Mesendoderm (in vitro differentiated cells): ENCODE measurements around the gene TBCCD1.

Source experiments
- DNase-seq: peaks from one replicate; pipeline ENCODE4 v3.0.0; 2013
- H2AK5ac ChIP-seq: 2 replicates; pipeline ENCODE4 v1.6.1; 2013; ENCODE audit warnings: low read length, inconsistent platforms
- H2BK120ac ChIP-seq: 2 replicates; pipeline ENCODE4 v1.6.1; 2013; ENCODE audit warnings: low read depth, mild to moderate bottlenecking, low read length, moderate library complexity, mixed read lengths
- H2BK15ac ChIP-seq: replicated peaks from 2 replicates; pipeline ENCODE4 v1.6.1; 2013; ENCODE audit warnings: low read depth, mild to moderate bottlenecking, moderate library complexity
- H2BK5ac ChIP-seq: 2 replicates; pipeline ENCODE4 v1.6.1; 2013; ENCODE audit warnings: low read length, inconsistent platforms
- H3K18ac ChIP-seq: 2 replicates; pipeline ENCODE4 v1.6.1; 2013; ENCODE audit warnings: mild to moderate bottlenecking, low read length, mixed read lengths
- H3K23ac ChIP-seq: one replicate; pipeline ENCODE4 v1.6.1; 2013; ENCODE audit warnings: low read length
- H3K27ac ChIP-seq: 2 replicates; pipeline ENCODE4 v1.5.1; 2013; ENCODE audit warnings: low read depth, mild to moderate bottlenecking, inconsistent platforms, low read length, moderate library complexity
- H3K27me3 ChIP-seq: 2 replicates; pipeline ENCODE4 v1.6.1; 2013; ENCODE audit warnings: low read length, control low read depth, mild to moderate bottlenecking, inconsistent platforms; ENCODE audit not compliant: insufficient read depth, poor library complexity
- H3K36me3 ChIP-seq: 2 replicates; pipeline ENCODE4 v1.6.1; 2013; ENCODE audit warnings: low read length, inconsistent platforms; ENCODE audit not compliant: control insufficient read depth, insufficient read depth
- H3K4ac ChIP-seq: one replicate; pipeline ENCODE4 v1.6.1; 2013; ENCODE audit warnings: low read depth, mild to moderate bottlenecking, low read length, moderate library complexity
- H3K4me1 ChIP-seq: 2 replicates; pipeline ENCODE4 v1.6.1; 2013; ENCODE audit warnings: low read depth, low read length, inconsistent platforms; ENCODE audit not compliant: control insufficient read depth
- H3K4me2 ChIP-seq: 2 replicates; pipeline ENCODE4 v1.6.1; 2013; ENCODE audit warnings: low read length
- H3K4me3 ChIP-seq: 2 replicates; pipeline ENCODE4 v1.5.1; 2013; ENCODE audit warnings: mild to moderate bottlenecking, low read length
- H3K56ac ChIP-seq: one replicate; pipeline ENCODE4 v1.6.1; 2013; ENCODE audit warnings: low read length
- H3K79me1 ChIP-seq: 2 replicates; pipeline ENCODE4 v1.6.1; 2013; ENCODE audit warnings: low read length, inconsistent platforms
- H3K79me2 ChIP-seq: 2 replicates; pipeline ENCODE4 v1.6.1; 2013; ENCODE audit warnings: mild to moderate bottlenecking, low read length; ENCODE audit not compliant: control insufficient read depth, insufficient read depth
- H3K9ac ChIP-seq: 2 replicates; pipeline ENCODE4 v1.6.1; 2013; ENCODE audit warnings: low read length, inconsistent platforms
- H4K5ac ChIP-seq: one replicate; pipeline ENCODE4 v1.6.1; 2013; ENCODE audit warnings: low read length
- H4K8ac ChIP-seq: one replicate; pipeline ENCODE4 v1.6.1; 2013; ENCODE audit warnings: low read depth, mild to moderate bottlenecking, control low read depth, low read length, moderate library complexity
- WGBS: extraction: QIAGEN DNeasy Blood & Tissue Kit; methylation state at CpG from one replicate; pipeline ENCODE4 v1.1.7; 2013; ENCODE audit warnings: low lambda C conversion rate, missing lambda C conversion rate; ENCODE audit not compliant: insufficient coverage; ENCODE audit errors: extremely low coverage; 5-methylcytosine and 5-hydroxymethylcytosine counted together

The TBCCD1 gene

GRCh38 chr3:186512570-186513302, 54.4 kb downstream of the TBCCD1 start:
- Histone ChIP-seq H2BK15ac (no peak overlapping the region), H3K23ac (no peak overlapping the region), H4K8ac (no peak overlapping the region), H3K36me3 (no peaks in the 10 kb centered on the region), H3K4me1 (no peaks in the 10 kb centered on the region), H3K9ac (no peak overlapping the region), H3K27ac (no peak overlapping the region), H2AK5ac (no peak overlapping the region), H3K79me1 (no peaks in the 10 kb centered on the region), H4K5ac (no peak overlapping the region), H3K4me2 (no peak overlapping the region), H3K4me3 (no peak overlapping the region), H3K79me2 (no peaks in the 10 kb centered on the region), H3K56ac (no peak overlapping the region), H2BK5ac (no peak overlapping the region), H2BK120ac (no peak overlapping the region), H3K27me3 (no peaks in the 10 kb centered on the region), H3K18ac (no peak overlapping the region), H3K4ac (no peak overlapping the region)
- WGBS, result no CpG with 5 or more reads among the region's 9 CpGs
- no peak for DNase-seq

DNA sequence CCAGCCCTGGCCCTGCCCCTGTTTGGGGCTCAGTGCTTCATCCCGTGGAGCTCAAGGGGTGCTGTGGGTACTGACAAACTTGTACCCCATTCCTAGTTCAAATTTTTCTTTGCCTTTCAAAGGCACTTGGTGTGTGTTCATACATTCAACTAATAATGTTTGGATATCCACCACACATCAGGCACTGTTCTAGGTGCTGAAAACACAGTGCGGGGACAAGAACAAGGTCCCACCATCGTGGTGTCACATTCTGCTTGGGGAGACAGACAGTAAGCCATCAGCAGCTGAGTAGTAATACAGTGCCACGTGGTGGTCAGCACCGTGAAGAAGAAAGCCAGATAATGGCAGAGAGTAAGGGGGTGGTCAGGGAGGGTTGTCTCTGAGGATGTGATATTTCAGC, 55.4 kb downstream of the TBCCD1 start:
- no peak overlapping the region for H3K23ac ChIP-seq
- no peak overlapping the region for H2BK5ac ChIP-seq
- no peak overlapping the region for H3K56ac ChIP-seq
- no peaks in the 10 kb centered on the region for H3K79me1 ChIP-seq
- H3K4me3 ChIP-seq, result no peak overlapping the region
- no peak overlapping the region for H3K27ac ChIP-seq
- no peak overlapping the region for H4K8ac ChIP-seq
- WGBS, result no CpG with 5 or more reads among the region's 5 CpGs
- H3K9ac ChIP-seq, result no peak overlapping the region
- no peak overlapping the region for H3K4ac ChIP-seq
- no peak for DNase-seq
- no peak overlapping the region for H3K4me2 ChIP-seq
- H3K36me3 ChIP-seq, result no peaks in the 10 kb centered on the region
- H3K4me1 ChIP-seq, result no peaks in the 10 kb centered on the region
- H2AK5ac ChIP-seq, result no peak overlapping the region
- H3K27me3 ChIP-seq, result no peaks in the 10 kb centered on the region
- H2BK15ac ChIP-seq, result no peak overlapping the region
- no peak overlapping the region for H2BK120ac ChIP-seq
- H4K5ac ChIP-seq, result no peak overlapping the region
- H3K79me2 ChIP-seq, result no peaks in the 10 kb centered on the region
- H3K18ac ChIP-seq, result no peak overlapping the region

DNA sequence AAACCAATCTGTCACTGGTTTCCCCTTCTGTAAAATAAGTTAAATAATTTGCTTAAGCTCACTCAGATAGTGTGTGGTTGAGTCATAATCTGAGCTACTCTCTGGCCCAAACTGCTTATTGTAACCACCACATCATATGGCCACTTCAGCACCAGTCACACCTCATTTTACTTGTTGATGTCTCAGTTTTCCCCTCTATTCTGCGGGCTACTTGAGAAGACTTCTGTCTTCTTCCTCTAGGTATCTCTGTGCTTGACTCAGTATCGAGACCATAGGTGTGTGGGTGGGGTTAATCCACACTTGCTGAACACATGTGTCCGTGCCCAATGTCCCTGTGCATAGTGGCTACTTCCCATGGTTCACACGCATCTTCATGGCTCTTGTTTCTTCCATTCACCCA, 55.9 kb downstream of the TBCCD1 start:
- Histone ChIP-seq H3K4ac (no peak overlapping the region), H2BK15ac (no peak overlapping the region), H3K23ac (no peak overlapping the region), H3K4me2 (no peak overlapping the region), H3K79me1 (no peaks in the 10 kb centered on the region), H3K9ac (no peak overlapping the region), H3K56ac (no peak overlapping the region), H4K8ac (no peak overlapping the region), H3K27ac (no peak overlapping the region), H2AK5ac (no peak overlapping the region), H3K27me3 (no peaks in the 10 kb centered on the region), H2BK120ac (no peak overlapping the region), H3K79me2 (no peaks in the 10 kb centered on the region), H2BK5ac (no peak overlapping the region), H4K5ac (no peak overlapping the region), H3K18ac (no peak overlapping the region), H3K4me1 (no peaks in the 10 kb centered on the region), H3K36me3 (no peaks in the 10 kb centered on the region), H3K4me3 (no peak overlapping the region)
- no CpG with 5 or more reads among the region's 4 CpGs for WGBS
- no peak for DNase-seq

DNA sequence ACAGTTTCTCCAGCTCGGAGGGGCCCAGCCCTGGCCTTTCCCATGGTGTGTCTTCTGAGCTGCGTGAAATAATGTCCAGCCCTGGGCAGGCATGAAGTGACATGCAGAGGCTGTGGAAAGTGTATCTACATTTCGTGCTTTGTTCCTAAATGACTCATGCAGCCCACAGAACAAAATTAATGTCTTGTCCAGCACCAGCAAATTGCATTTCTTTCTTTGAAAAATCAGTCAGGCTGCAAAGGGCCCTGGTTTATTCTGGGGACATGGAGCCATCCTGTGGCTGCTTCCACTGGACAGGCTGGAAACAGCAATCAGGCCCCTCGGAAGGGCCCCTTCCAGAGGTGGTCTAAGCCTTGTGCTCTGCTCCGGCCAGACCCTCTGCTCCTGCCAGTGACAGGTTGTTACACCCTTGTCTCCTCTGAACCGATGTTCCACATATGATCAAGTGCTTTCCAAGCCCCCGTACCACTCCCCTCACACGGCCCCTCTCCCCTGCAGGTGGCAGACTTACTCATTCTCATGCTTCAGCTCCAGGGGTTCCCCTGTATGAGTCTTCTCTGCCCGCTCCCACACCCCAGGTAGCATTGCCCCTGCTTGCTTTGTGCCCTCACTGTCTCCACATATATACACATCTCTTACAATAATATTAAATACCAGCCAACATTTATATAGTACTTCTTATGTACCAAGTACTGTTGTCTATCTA, 56.6 kb downstream of the TBCCD1 start:
- Histone ChIP-seq H3K4me1 (no peaks in the 10 kb centered on the region), H4K8ac (no peak overlapping the region), H3K23ac (no peak overlapping the region), H3K36me3 (no peaks in the 10 kb centered on the region), H3K4me2 (no peak overlapping the region), H2BK5ac (no peak overlapping the region), H3K79me1 (no peaks in the 10 kb centered on the region), H3K4ac (no peak overlapping the region), H3K18ac (no peak overlapping the region), H2BK15ac (no peak overlapping the region), H4K5ac (no peak overlapping the region), H2AK5ac (no peak overlapping the region), H3K27me3 (no peaks in the 10 kb centered on the region), H2BK120ac (no peak overlapping the region), H3K4me3 (no peak overlapping the region), H3K56ac (no peak overlapping the region), H3K79me2 (no peaks in the 10 kb centered on the region), H3K9ac (no peak overlapping the region), H3K27ac (no peak overlapping the region)
- no CpG with 5 or more reads among the region's 9 CpGs for WGBS
- no peak for DNase-seq

DNA sequence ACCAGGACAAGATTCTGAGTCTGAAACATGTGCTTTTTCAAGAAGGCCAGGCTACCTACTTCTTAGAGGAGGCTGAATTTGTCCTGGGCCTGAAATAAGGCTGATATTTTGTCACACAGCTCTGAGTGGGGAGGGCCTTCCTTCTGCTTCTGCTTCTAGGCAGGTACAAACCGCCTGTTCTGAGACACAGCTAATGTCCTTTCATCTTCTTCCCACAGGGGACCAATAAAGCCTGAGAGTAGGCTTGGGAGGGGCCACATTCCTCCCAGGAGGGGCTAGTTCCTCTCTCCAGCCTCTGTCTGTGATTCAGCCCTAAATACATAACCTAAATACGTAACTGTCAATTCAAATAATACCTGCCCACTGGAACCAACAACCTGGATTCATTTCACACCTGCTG, 57.7 kb downstream of the TBCCD1 start:
- Histone ChIP-seq H4K5ac (no peak overlapping the region), H3K27me3 (no peaks in the 10 kb centered on the region), H3K79me2 (no peaks in the 10 kb centered on the region), H3K4me2 (no peak overlapping the region), H2BK5ac (no peak overlapping the region), H3K18ac (no peak overlapping the region), H3K4me1 (no peaks in the 10 kb centered on the region), H3K27ac (no peak overlapping the region), H4K8ac (no peak overlapping the region), H3K4me3 (no peak overlapping the region), H3K79me1 (no peaks in the 10 kb centered on the region), H2AK5ac (no peak overlapping the region), H3K23ac (no peak overlapping the region), H2BK15ac (no peak overlapping the region), H3K36me3 (no peaks in the 10 kb centered on the region), H3K4ac (no peak overlapping the region), H2BK120ac (no peak overlapping the region), H3K56ac (no peak overlapping the region), H3K9ac (no peak overlapping the region)
- no CpG with 5 or more reads among the region's 2 CpGs for WGBS
- DNase-seq, result no peak
